ENCODE measurements around the gene HOXA3.

HOXA3 gene

GRCh38 chr7:27197137-27198042, 45.0 kb upstream of the HOXA3 start:
- H3K27ac ChIP-seq (replicated peaks), result no peak overlapping the region
- peaks cover 70% of the 10 kb centered on the region for H3K27me3 ChIP-seq (ENCODE audit: insufficient read depth, poor library complexity, severe bottlenecking)
- no peak for DNase-seq (ENCODE audit: low read depth in 1 of 2, low spot score in 1 of 2)
- H3K4me3 ChIP-seq (replicated peaks; ENCODE audit: insufficient read depth, low read length), result no peak overlapping the region
- TF ChIP-seq SPI1 (IDR thresholded peaks at IDR 0.05; ENCODE audit: borderline replicate concordance, low read depth) (no peak), POLR2AphosphoS5 (IDR thresholded peaks at IDR 0.05; ENCODE audit: low read depth) (no peak)

GRCh38 chr7:27196287-27196767, 43.9 kb upstream of the HOXA3 start:
- peaks cover 75% of the 10 kb centered on the region for H3K27me3 ChIP-seq (ENCODE audit: insufficient read depth, poor library complexity, severe bottlenecking)

GRCh38 chr7:27194686-27195379, 42.5 kb upstream of the HOXA3 start:
- Histone ChIP-seq H3K27ac (replicated peaks) (no peak overlapping the region), H3K27me3 (ENCODE audit: insufficient read depth, poor library complexity, severe bottlenecking) (peaks cover 67% of the 10 kb centered on the region), H3K4me3 (replicated peaks; ENCODE audit: insufficient read depth, low read length) (no peak overlapping the region)
- no peak for DNase-seq (ENCODE audit: low read depth in 1 of 2, low spot score in 1 of 2)
- TF ChIP-seq CTCF (IDR thresholded peaks at IDR 0.05; ENCODE audit: insufficient read depth, low read length) (no peak), GABPA (IDR thresholded peaks at IDR 0.05; ENCODE audit: low read depth) (no peak), POLR2AphosphoS5 (IDR thresholded peaks at IDR 0.05; ENCODE audit: low read depth) (no peak), REST (IDR thresholded peaks at IDR 0.05; ENCODE audit: insufficient replicate concordance, low read depth) (no peak), SPI1 (IDR thresholded peaks at IDR 0.05; ENCODE audit: borderline replicate concordance, low read depth) (no peak)

More at GRCh38 chr7:27196287-27196767, 43.9 kb upstream of the HOXA3 start:
- Histone ChIP-seq H3K4me3 (replicated peaks; ENCODE audit: insufficient read depth, low read length) (no peak overlapping the region), H3K27ac (replicated peaks) (no peak overlapping the region)
- DNase-seq (ENCODE audit: low read depth in 1 of 2, low spot score in 1 of 2), result peak; percentile 69 to 72
- TF ChIP-seq CTCF (IDR thresholded peaks at IDR 0.05; ENCODE audit: insufficient read depth, low read length) (peak; percentile 36), SPI1 (IDR thresholded peaks at IDR 0.05; ENCODE audit: borderline replicate concordance, low read depth) (no peak), POLR2AphosphoS5 (IDR thresholded peaks at IDR 0.05; ENCODE audit: low read depth) (no peak)

- Histone ChIP-seq H3K27me3 (ENCODE audit: insufficient read depth, poor library complexity, severe bottlenecking) (peaks cover 64% of the 10 kb centered on the region), H3K4me3 (replicated peaks; ENCODE audit: insufficient read depth, low read length) (no peak overlapping the region), H3K27ac (replicated peaks) (no peak overlapping the region)
- TF ChIP-seq GABPA (IDR thresholded peaks at IDR 0.05; ENCODE audit: low read depth) (no peak), POLR2AphosphoS5 (IDR thresholded peaks at IDR 0.05; ENCODE audit: low read depth) (no peak), CTCF (IDR thresholded peaks at IDR 0.05; ENCODE audit: insufficient read depth, low read length) (no peak), REST (IDR thresholded peaks at IDR 0.05; ENCODE audit: insufficient replicate concordance, low read depth) (no peak), SPI1 (IDR thresholded peaks at IDR 0.05; ENCODE audit: borderline replicate concordance, low read depth) (no peak)
- DNase-seq (ENCODE audit: low read depth in 1 of 2, low spot score in 1 of 2), result no peak
Measured at GRCh38 chr7:27194002-27194352, 41.6 kb upstream of the HOXA3 start.

Measured in HL-60 (cell line).